ENCODE measurements around the gene C1QTNF6. TPM values are rescaled to one million over a fixed set of nuclear protein-coding genes. Genes with fewer than 3 reads are reported as not detected.

C1QTNF6 gene
- total RNA-seq, 1 experiment from 2014 or later: 15.2 TPM

GRCh38 chr22:37166675-37167066 lies 21.4 kb downstream of the C1QTNF6 start:
- H3K27ac ChIP-seq (ENCODE audit: low read depth, low read length): no peak overlapping the region; the same call in 1 of the 2 replicates
- no peaks in the 10 kb centered on the region for H3K27me3 ChIP-seq (ENCODE audit: insufficient read depth, low read length)
- no peak for DNase-seq (ENCODE audit: low read depth, low spot score)
- intact Hi-C loops (cut with micrococcal nuclease): loop anchor here (1.0 kb wide), 2 partner anchors 32 to 93 kb away; no protein-coding TSS in a partner anchor
- CTCF ChIA-PET: interaction anchor here (0.7 to 2.0 kb wide), 3 partner anchors 31 to 96 kb away, joined by 4 to 14 read pairs (median 5); no protein-coding TSS in a partner anchor
- H3K79me2 ChIP-seq (ENCODE audit: insufficient read depth, low read length): no peaks in the 10 kb centered on the region
- peak overlapping the region in 1 of 2 experiments; percentile 36; a peak in 1 of 4 replicates for H3K4me3 ChIP-seq (replicated peaks in 1 of 2; ENCODE audit: low read depth in 1 of 2, low read length in 2 of 2)
- POLR2A ChIA-PET: interaction anchor here (0.8 kb wide), 1 partner anchor 33 kb away, joined by 4 read pairs; no protein-coding TSS in a partner anchor
- peak; percentile 94 for TF ChIP-seq RAD21 (IDR thresholded peaks at IDR 0.05; ENCODE audit: low read depth)
- TF ChIP-seq JUND (IDR thresholded peaks at IDR 0.05): no peak
- TF ChIP-seq YY1 (IDR thresholded peaks at IDR 0.05; ENCODE audit: extremely low read depth, insufficient replicate concordance, low read depth, low read length): no peak
- no peak for TF ChIP-seq ZNF274 (IDR thresholded peaks at IDR 0.05; ENCODE audit: low read depth, low read length)
- peak; percentile 92 to 94 (median 93) for TF ChIP-seq CTCF (IDR thresholded peaks at IDR 0.05 in 2 of 3, conservative IDR thresholded peaks at IDR 0.05 in 1 of 3; ENCODE audit: borderline replicate concordance in 1 of 3, insufficient read depth in 1 of 3, low read depth in 2 of 3, low read length in 2 of 3)
- TF ChIP-seq TCF7L2 (IDR thresholded peaks at IDR 0.05; ENCODE audit: borderline replicate concordance, extremely low read depth, insufficient read depth, insufficient read length): no peak
- TF ChIP-seq POLR2AphosphoS5 (IDR thresholded peaks at IDR 0.05; ENCODE audit: low read depth, low read length): no peak
- TF ChIP-seq ELF1 (IDR thresholded peaks at IDR 0.05; ENCODE audit: borderline replicate concordance, low read depth): no peak
- no peak for TF ChIP-seq EZH2 (IDR thresholded peaks at IDR 0.05)
- TF ChIP-seq SRF (IDR thresholded peaks at IDR 0.05; ENCODE audit: low read depth): no peak
- TF ChIP-seq POLR2A (IDR thresholded peaks at IDR 0.05; ENCODE audit: borderline replicate concordance, extremely low read depth, insufficient read depth, insufficient read length): no peak
- no peak for TF ChIP-seq REST (IDR thresholded peaks at IDR 0.05; ENCODE audit: low read depth)
- BruUV-seq (replicated peaks): no TSS peak
- no peaks in the 10 kb centered on the region for H4K20me1 ChIP-seq (ENCODE audit: insufficient read depth)
- H3K36me3 ChIP-seq (ENCODE audit: control insufficient read depth in 1 of 2, insufficient read depth in 2 of 2, low read length in 2 of 2): no peaks in the 10 kb centered on the region
- no peak overlapping the region for H2AFZ ChIP-seq (ENCODE audit: low read depth, low read length, poor library complexity, severe bottlenecking)
- peak; percentile 97 for ATAC-seq
- peaks cover 0 to 21% of the 10 kb centered on the region in 2 experiments; a peak in 2 of 4 replicates for H3K4me1 ChIP-seq (ENCODE audit: control insufficient read depth in 1 of 2, insufficient read depth in 2 of 2, low read length in 2 of 2)
- peak overlapping the region; percentile 46 for H3K9ac ChIP-seq (ENCODE audit: low read length)
- H3K4me2 ChIP-seq (ENCODE audit: low read length): peak overlapping the region; percentile 68
- no peaks in the 10 kb centered on the region for H3K9me2 ChIP-seq (ENCODE audit: insufficient read depth)
- RAD21 ChIA-PET (ENCODE audit: low non-redundant PET in 1 of 2, low total read pairs in 2 of 2, uncharacterized antibody in 2 of 2, unreplicated experiment in 2 of 2): interaction anchor here in 1 of 2 experiments (1.4 kb wide), 1 partner anchor 31 kb away, joined by 5 read pairs; no protein-coding TSS in a partner anchor
- no peaks in the 10 kb centered on the region; a peak in 1 of 4 replicates for H3K9me3 ChIP-seq (ENCODE audit: control insufficient read depth in 1 of 2, insufficient read depth in 1 of 2, low read depth in 1 of 2, low read length in 2 of 2)

All from HCT116 (cell line).